ENCODE measurements around the gene TNPO1.

DNA sequence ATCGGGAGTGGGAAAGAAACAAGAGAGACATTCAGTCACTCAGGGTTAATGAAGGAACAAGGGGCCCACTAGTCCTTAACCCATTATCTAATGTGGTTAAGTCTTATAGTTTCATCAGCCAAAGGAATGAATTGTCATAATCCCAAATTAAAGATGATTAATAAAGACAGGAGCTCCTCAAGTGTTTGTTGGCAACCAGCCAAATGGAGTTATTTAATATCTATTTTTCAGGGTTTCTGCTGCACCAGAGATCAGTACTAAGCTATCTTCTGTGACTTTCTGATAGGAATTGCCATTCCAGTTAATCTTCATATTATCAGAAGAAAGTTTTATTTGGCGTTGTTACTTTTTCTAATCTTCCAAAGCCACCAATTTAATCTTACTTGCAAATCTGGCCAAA, 105.4 kb downstream of the TNPO1 start:
- TF ChIP-seq, protein P1, sequence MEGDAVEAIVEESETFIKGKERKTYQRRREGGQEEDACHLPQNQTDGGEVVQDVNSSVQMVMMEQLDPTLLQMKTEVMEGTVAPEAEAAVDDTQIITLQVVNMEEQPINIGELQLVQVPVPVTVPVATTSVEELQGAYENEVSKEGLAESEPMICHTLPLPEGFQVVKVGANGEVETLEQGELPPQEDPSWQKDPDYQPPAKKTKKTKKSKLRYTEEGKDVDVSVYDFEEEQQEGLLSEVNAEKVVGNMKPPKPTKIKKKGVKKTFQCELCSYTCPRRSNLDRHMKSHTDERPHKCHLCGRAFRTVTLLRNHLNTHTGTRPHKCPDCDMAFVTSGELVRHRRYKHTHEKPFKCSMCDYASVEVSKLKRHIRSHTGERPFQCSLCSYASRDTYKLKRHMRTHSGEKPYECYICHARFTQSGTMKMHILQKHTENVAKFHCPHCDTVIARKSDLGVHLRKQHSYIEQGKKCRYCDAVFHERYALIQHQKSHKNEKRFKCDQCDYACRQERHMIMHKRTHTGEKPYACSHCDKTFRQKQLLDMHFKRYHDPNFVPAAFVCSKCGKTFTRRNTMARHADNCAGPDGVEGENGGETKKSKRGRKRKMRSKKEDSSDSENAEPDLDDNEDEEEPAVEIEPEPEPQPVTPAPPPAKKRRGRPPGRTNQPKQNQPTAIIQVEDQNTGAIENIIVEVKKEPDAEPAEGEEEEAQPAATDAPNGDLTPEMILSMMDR (IDR thresholded peaks at IDR 0.05), result no peak
- TF ChIP-seq EP300 (IDR thresholded peaks at IDR 0.05) (no peak), POLR2A (IDR thresholded peaks at IDR 0.05) (no peak), POLR2AphosphoS5 (IDR thresholded peaks at IDR 0.05) (no peak)
